ENCODE results near the gene MLH1.

MLH1 gene

DNA sequence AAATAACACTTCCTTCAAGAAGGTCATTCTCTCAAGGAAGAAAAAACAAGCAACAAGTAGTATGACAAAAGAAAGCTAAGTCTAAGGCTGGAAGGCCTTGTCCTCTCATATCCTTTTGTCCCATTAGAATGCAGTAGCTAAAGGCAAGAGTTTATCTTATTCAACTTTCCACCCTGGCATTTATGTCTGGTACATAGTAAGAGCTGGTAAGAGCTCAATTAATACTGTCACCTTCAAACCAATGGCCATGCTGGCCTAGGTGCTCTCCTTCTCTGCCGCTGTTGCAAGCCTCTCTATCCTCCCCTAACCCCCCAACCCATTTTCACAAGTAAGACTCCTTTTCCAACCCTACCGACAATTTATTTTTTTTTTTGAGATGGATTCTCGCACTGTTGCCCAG, 99.2 kb downstream of the MLH1 start:
- DNase-seq (ENCODE audit: low read depth, low spot score) = no peak

- DNase-seq (ENCODE audit: low read depth, low spot score) = no peak
Observed at GRCh38 chr3:37093481-37093880, 100.2 kb downstream of the MLH1 start.

DNA sequence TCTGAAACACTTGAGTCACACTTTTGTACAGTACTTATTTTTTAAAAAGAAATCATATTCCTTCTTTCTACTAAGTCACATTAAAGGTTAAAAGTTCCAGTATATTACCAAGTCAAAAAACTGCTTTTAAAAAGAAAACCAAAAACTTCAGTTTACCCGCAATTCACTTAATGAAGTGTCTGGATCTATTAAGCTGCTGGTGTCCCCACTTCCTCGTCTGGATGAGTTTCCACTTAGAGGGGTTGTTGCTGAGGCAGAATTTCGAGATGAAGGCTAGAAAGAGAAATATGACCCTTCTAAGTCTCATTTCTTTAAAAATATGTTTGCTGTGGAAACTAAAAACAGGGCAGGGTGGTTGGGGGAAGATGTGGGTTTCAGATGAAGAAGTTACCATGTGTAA, 101.3 kb downstream of the MLH1 start:
- no peak for DNase-seq (ENCODE audit: low read depth, low spot score)

DNA sequence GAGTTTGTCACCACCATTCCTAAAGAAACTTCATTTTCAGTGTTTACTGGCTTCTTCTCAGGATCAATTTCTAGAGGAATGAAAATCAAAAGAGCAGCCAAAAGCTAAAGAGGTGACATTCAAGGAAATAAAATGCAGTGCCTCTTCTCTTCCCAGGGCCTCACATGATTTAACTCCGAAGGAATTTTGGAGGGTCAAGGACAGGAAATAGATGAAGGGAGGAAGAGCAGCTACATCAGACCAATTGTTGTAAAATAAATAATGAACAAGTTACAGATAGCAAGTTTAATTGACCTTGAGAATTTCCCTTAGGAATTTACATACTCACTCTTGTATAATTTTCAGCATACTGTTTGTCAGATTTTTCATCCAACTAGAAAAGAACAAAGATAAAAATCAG, 103.0 kb downstream of the MLH1 start:
- no peak for DNase-seq (ENCODE audit: low read depth, low spot score)

DNA sequence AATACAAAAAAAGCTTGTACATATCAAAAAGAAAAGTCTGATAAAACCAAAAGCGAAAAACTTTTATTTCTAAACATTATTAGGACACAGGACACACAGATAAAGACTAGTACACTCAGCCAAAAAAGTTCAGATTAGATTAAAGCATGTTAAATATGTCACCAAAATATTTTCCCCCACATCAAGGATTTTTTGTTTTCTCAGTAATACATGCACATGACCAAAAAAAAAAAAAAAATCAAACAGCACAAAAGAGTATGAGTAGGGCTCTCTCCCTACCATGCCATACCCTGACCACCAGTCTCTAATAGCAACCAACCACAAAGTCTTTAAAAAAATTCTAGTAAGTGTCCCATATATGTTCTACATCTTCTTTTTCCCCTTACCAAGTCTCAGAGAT, 103.7 kb downstream of the MLH1 start:
- DNase-seq (ENCODE audit: low read depth, low spot score) = no peak

DNA sequence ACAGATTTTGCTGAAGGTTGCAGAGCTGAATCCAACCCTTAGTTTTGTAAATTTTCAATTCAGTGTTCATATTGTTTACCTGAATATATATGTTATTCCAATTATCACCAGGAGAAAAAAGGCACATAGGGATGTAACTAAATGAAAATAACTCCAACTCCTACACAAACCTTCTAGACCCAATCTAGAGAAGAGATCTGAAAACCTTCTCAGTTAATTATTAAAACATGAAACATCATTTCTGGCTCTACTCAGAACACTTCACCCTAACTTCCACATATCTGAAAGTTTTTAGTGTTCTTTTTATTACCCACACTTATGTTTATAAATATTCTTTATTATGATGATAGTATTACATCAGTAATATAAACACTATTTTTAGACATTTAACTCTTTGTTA, 104.5 kb downstream of the MLH1 start:
- DNase-seq (ENCODE audit: low read depth, low spot score) = no peak

GRCh38 chr3:37098884-37099283, 105.6 kb downstream of the MLH1 start:
- no peak for DNase-seq (ENCODE audit: low read depth, low spot score)

- no peak for DNase-seq (ENCODE audit: low read depth, low spot score)
Observed at GRCh38 chr3:37099469-37099868, 106.2 kb downstream of the MLH1 start.

DNA sequence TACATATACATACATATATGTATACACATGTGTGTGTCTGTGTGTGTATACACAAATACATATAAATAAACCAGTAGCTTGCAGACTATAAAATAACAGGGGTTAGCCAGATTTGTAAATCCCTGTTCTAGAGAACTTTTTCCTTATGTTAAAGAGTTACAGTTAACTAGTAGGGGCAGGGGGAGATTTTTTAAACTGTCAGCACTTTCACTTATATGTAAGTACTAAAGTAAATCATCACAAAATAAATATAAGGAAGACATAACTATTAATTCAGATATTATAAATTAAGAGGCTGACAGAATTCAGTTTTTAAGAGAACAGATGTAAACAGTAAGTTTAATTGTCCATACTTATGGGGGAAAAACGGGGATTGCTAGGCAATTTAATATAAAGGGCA, 107.1 kb downstream of the MLH1 start:
- no peak for DNase-seq (ENCODE audit: low read depth, low spot score)
